NOMO-1 treated with dmso at 0.1 percent for 144 hours (cell line): Measurements from ENCODE around the gene COPB1.
"Not testable (repeated sequence)": the region's sequence is repeated elsewhere in the genome, so short reads cannot be mapped to it uniquely, and the experiment has no call there.

Source experiments
- DNase-seq: peaks from one replicate; lab custom pipeline; 2025; ENCODE audit not compliant: unreplicated experiment; lab: John Stamatoyannopoulos, UW

The COPB1 gene

GRCh38 chr11:14499560-14500180, at the start of gene COPB1:
TSS of gene COPB1 (minus strand) at chr11:14499811. CDS start at chr11:14498928, 883 bp downstream.
- DNase-seq: peak; percentile 97

- no peak for DNase-seq
Observed at GRCh38 chr11:14547440-14547839, 47.8 kb upstream of the COPB1 start.

- DNase-seq: no peak
Observed at GRCh38 chr11:14546672-14547071, 47.1 kb upstream of the COPB1 start.

DNA sequence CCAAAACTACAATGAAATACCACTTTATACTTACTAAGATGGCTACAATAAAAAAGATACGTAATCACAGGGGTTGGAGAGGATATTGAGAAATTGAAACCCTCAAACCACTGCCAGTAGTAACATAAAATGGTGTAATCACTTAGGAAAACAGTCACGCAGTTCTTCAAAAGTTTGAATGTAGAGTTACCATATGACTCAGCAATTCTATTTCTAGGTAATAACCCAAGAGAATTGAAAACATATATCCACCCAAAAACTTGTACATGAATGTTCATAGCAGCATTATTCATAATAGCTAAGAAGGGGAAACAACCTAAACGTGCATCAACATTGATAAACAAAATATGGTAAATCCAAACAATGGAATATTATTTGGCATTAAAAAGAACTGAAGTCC, 45.0 kb upstream of the COPB1 start:
- DNase-seq: peak; percentile 78

DNA sequence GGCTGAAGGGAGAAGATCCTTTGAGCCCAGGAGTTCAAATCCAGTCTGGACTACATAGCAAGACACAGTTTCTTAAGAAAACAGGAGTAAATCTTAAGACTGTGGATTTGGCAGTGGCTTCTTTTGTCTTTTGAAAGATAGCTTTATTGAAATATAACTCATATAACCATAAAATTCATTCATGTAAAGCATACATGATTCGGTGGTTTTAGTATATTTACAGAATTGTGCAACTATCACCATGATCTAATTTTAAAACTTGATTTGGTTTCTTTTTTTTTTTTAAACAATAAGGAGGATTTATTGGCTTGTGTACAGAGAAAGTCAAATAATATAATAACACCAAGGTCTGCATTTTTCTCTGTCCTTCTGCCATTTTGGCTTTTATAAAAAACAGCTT, 43.6 kb upstream of the COPB1 start:
- no peak for DNase-seq

GRCh38 chr11:14542324-14542723, 42.7 kb upstream of the COPB1 start:
- peak; percentile 10 for DNase-seq

DNA sequence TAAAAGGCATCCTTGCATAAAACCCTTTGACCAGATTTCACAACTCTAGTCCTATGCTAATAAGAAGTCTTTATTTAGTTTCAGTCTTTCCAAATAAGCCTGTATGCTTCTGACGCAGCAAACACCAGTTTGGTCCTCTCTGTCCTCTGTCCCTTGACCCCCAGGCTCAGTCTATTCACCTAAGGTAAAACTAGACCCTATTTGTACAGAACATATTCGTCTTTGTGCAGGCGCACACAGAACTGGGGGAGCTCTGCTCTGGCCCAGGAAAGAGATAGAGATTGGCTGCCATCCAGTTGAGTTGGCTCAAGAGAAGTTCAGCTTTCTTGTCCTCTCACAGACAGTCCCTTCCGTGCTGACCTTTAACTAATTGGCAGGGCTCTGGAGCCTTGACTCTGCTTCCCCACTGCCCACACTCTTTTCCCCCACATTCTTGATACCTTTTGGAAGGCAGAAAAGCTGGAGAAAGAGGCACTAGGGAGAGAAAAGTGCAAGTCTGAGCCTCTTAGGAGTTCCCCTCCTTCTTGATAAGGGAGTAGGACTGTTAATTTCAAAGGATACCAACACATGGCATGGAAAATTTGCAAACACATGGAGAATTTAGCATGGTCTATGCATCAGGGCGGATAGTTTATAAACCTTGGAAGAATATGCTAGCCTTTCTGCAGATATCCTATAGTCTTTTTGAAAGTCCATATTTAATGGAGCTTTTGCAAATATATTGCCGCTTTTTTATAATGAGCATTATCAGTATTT, 41.8 kb upstream of the COPB1 start:
- no peak for DNase-seq

DNA sequence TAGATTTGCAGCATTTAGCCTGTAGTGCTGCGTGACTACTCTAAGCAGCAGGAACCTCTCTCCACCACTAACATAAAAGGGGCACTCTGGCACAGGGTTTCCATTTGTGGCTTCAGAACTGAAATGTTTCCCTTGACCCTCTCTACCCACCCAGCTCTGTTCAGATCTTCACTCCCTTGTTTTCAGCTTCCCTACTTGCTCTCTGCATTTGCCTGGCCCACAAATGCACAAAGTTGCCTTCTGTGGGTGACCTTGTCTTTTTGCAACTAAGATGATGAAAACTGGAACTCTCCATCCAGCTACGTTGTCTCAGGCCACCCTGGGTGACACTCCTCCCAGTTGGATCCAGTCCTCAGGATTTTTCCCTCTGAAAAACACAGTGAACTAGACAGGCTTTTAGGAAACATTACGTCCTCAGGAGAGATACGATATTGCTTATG, 40.4 kb upstream of the COPB1 start:
- no peak for DNase-seq

DNA sequence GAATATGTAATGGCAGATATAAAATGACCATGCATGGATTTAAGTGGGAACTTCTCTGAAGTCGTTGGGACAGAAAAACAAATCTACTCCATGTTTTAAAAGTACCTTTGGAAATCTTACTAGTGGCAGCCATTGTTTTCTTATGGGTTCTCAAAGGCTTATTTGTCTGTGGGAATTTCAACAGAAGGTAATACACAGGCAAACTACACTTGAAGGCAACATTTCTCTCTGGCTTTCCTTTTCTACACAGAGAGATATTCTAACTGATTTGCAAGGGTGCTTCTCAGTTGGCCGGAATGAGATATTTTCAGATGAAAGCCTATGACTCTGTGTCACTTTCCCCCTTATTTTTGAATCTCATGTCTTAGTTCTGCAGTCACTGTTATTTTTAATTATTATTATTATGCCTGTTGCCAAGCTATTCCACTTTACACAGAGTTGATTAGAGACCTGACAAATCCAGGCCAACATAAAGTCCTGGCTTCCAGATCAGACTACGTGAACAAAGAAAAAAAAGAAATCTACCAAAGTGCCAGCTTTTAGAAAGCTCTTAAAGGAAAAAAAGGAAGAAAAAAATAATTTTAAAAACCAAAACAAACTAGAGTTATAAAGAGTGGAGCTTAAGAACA, 39.4 kb upstream of the COPB1 start:
- DNase-seq: no peak

DNA sequence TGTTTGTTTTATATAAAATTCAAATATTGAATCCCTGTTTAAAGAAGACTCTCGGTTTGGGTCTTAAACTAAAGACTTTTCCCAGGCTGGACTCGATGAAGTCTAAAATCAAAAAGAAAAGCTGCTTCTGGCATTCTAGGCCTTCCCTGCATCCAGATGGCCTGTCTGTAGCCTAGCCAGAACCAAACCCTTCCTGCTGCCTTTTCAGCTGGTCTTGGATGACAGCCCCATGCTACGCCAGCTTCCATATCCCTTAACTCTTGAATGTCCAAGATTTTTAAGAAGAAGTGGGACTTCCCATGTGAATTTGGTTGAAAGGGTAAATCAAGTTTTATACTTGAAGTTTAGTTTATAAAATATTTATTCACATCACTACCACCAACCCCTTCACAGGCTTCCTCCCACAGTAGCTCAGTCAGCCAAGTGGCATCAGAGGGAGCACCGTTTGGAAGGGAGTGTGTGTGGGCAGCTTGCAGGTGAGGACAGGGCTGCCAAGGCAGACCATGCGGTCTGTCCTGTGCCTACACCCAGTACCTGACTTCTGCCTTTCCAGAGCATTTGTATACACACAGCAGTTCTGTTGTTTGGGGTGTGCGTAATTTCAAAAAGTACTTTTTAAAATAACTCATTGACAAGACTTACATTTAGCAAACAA, 38.8 kb upstream of the COPB1 start:
- no peak for DNase-seq

DNA sequence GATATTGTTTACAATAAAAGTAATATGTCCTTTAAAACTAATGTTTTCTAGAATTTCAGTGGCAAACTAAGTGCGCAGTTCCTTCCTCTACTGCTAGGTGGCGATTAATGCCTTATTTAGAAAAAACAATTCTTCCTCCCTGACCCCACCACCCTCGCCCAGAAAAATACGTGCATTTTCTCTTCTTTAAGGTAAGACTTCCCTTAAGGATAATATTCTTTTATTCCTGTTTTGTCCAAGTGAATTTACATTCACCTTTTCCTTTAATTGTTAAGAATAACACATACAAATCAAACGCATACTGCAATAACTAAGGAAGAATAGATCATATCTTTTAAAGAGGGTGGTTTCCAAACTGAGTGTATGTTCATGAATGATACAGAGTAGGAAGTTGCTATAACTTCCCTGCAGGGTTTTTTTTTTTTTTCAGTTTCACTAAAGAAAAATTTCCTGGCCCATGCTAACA, 37.6 kb upstream of the COPB1 start:
- DNase-seq: peak; percentile 26

- DNase-seq: not testable (repeated sequence)
Observed at GRCh38 chr11:14535166-14535565, 35.6 kb upstream of the COPB1 start.

- no peak for DNase-seq
Observed at GRCh38 chr11:14529951-14530350, 30.3 kb upstream of the COPB1 start.

GRCh38 chr11:14529321-14529720, 29.7 kb upstream of the COPB1 start:
- DNase-seq: no peak

DNA sequence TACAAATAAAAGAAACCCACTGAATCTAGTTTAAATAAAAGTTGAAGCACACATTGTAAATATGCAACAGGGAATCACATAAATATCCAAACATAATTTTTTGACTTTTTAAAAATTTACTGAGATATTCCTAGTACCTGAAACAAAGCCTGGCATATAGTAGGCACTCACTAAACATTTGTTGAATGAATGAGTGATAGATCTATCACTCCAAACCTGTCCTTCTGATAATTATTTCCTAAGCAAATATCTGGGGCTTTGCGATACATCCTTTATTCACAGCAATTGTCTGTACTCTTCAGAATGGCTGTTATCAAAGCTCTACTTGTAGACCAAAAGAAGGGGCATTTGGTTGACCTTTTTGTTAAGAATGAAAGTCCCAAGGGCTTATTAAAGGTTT, 23.2 kb upstream of the COPB1 start:
- DNase-seq: no peak

GRCh38 chr11:14522245-14522644, 22.6 kb upstream of the COPB1 start:
- DNase-seq: no peak

DNA sequence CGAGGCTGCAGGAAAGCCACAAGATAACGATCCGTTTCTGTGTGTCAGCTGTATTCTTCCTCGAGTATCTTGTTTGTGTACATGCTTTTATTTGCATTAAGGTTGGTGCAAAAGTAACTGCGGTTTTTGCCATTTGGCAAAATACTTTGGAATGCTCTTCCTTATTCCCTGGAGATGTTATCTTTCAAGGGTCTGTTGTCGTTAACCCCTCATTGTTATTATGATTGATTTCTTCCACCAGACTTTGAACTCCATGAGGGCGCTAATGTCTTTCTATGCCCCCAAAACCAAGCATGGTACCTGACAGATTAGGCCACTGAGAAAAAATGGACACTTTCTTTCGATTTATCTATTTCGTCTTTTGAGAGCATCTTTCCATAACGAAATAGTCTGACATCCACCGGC, 21.1 kb upstream of the COPB1 start:
- no peak for DNase-seq

GRCh38 chr11:14519917-14520746, 20.5 kb upstream of the COPB1 start, which contains the start of gene PSMA1:
TSS of gene PSMA1 (minus strand) at chr11:14520386. CDS start at chr11:14520299, 87 bp downstream.
- peak; percentile 98 for DNase-seq

- peak; percentile 49 for DNase-seq
Observed at GRCh38 chr11:14519597-14519916, 19.9 kb upstream of the COPB1 start.

- no peak for DNase-seq
Observed at GRCh38 chr11:14518820-14519219, 19.2 kb upstream of the COPB1 start.

DNA sequence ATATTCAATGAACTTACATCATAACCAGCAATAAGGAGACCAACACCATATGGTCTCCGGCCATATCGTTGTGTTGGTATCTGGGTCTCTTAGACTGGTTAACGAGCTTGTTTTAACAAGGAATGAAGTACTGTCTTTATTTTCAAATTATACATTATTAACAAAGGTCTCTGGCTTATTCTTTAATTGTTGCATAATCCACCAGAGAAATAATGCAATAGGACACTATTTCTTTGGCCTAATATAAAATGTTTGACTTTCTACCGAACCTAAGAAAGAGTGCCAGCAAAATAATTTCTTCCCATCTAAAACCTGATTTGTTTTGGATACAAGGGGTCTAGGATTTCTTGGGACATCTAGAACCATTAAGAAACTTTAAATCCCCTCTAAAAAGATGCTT, 14.2 kb upstream of the COPB1 start:
- DNase-seq: no peak
